HG03439 (cell line): ENCODE results near the gene ATP8B4.
"Not testable (repeated sequence)": the region's sequence is repeated elsewhere in the genome, so short reads cannot be mapped to it uniquely, and the experiment has no call there.

ENCODE experiments used
- ATAC-seq: cut with Tn5 transposase; IDR thresholded peaks from one replicate; pipeline ENCODE4 v1.9.1; 2021; ENCODE audit warnings: mild to moderate bottlenecking, moderate library complexity; ENCODE audit not compliant: unreplicated experiment

ATP8B4 gene

DNA sequence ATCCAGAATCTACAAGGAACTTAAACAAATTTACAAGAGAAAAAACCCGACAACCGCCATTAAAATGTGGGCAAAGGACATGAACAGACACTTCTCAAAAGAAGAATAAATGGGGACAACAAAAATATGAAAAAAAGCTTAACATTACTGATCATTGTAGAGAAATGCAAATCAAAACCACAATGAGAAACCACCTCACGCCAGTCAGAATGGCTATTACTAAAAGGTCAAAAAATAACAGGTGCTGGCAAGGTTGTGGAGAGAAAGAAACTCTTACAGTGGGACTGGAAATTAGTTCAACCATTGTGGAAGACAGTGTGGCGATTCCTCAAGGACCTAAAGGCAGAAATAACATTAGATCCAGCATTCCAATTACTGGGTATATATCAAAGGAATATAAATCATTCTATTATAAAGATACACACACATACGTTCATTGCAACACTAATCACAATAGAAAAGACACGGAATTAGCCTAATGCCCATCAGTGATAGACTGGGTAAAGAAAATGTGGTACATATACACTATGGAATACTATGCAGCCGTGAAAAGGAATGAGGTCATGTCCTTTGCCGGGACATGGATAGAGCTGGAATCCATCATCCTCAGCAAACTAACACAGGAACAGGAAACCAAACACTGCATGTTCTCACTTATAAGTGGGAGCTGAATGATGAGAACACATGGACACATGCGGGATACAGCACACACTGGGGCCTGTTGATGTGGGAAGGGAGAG lies 155.8 kb downstream of the ATP8B4 start:
- ATAC-seq: not testable (repeated sequence)

DNA sequence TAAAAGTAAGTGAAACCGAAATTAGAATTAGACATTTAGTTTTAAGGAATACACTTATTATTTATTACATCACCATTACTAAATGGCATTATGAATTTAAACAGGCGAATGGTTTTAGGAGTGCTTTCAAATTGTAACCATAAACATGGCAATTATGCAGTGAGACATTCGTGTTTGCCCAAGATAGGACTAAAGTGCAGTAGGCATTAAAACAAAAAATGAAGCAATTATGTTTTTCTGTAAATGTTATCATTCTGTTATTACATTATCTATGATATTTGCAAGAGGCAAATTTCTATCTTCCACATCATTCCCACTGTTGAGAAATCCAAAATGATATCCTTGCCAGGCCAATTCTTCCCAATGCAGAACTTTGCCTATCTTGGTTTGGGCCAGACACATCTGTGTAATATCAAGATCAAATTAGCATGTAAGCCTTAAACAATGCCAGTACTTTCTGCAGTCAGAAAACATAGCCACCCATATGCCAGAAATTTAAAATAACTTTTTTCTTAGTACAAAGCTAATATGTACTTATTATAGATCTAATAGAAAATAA lies 156.9 kb downstream of the ATP8B4 start:
- ATAC-seq: no peak

DNA sequence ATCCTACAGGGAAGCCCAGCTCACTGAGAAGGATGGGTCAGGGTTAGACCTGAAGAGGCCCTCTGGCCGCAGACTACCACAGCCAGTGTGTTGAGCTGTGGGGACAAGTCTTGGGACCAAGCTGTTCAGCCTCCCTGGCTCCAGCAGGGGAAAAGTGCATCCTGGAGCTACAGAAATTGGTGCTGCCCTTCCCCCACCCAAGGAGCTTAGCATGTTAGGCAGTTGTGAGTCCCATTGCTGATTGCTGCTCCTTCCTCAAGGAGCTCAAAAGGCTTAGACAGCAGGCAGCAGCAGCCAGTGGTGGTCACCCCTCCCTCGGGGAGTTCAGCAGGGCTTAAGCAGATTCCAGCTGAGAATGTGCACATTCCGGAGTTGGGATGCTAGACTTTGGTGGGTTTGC lies 165.6 kb downstream of the ATP8B4 start:
- no peak for ATAC-seq

DNA sequence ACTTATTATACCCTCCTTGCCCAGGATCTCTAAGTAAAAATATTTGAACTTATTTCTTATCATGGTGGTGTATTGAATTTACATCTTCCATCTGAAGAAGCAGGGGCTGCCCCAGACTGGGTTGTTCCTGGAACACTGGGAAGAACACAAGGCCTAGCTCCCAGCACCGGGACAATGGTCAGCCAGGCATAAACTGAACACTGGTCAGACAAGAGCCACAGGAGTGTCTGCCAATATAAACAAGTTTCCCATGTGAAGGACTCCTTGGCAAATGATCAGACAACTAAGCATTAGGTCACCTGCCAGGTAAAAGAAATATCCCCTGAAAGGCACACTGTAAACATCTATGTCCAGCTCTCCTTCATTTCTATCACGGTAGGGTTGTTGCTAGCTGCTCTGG lies 172.4 kb downstream of the ATP8B4 start:
- no peak for ATAC-seq

DNA sequence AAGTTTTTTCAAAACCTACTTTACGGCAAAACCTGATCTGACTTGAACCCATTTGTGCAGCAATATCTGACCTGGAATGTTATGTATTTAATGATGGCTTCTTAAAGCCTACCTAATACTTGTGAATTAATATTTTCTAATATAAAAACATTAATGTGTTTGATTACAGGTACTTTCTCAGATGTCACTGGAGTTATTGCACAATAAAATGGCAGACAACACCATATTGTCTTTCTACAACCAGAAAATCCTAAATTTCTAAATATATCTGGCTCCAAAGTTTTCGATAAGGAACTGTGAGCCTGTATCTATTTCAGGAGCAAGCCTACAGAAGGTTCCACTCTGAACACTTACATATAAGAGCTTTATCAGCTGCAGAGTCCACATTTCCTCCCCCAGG lies 184.5 kb downstream of the ATP8B4 start:
- ATAC-seq: no peak

DNA sequence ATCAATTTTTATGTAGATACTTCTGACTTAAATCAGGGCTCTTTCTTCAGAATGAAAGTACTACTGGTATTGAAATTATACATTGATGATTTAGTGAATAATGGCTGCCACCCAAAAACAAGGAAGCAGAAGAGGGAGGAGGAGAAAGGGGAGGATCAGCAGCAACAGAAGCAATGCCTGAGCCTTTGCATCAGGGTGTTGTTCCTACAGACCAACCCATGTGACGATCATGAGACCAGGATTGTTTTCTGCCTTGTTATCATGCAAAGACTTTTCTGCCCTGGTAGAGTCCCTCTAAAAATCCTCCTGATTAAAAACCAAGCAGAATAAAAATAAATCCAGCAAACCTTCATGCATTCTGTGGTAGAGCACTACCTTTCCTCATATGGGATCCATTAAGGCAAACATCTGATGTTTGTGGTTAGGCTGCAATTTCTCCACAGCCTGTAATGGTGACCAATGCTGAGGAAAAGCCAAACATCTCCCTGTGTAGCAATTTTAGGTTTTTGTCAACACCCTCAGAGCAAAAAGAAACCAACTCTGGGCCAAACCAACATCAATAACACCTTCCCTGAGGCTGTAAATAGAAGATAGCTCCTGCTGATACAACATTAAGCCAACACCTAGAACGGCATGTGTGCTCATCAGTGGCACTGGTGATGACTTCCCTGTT lies 191.7 kb downstream of the ATP8B4 start:
- ATAC-seq: no peak

DNA sequence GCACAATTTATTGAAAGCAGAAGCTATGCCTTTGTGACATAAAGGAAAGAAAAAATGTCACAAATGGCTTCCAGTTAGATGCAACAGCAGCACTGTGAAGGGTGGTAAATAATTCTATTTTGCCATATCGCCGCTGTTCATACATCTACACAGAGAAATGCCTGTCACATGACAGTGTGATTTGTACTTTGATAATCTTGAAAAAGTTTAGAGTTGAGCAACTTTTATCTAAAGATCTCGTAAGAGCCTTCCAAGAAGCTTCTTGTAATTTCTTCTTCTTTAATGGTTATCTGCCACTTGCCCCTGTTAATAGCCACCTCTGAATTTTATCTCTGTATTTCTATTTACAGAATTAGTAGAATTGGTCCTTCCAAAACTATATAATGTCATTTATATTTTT lies 192.3 kb downstream of the ATP8B4 start:
- ATAC-seq: no peak

DNA sequence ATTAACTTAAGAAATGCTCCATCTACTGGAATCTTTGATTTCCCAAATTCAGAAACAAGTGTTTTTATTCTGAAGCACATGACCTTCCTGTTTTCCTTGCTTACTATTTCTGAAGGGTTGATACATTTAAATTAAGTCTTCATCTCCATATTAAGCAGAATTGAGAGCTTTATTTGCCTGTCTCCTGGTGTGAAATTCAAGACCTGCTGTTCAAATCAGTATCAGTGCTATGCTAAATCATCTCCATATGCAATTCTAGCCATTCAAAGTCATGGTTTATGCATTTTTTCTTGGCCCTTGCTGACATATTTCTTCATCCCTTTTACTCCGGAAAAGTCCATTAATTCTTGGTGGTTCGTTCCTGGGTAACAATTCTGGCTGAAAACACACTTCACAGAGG lies 195.4 kb downstream of the ATP8B4 start:
- ATAC-seq: no peak

DNA sequence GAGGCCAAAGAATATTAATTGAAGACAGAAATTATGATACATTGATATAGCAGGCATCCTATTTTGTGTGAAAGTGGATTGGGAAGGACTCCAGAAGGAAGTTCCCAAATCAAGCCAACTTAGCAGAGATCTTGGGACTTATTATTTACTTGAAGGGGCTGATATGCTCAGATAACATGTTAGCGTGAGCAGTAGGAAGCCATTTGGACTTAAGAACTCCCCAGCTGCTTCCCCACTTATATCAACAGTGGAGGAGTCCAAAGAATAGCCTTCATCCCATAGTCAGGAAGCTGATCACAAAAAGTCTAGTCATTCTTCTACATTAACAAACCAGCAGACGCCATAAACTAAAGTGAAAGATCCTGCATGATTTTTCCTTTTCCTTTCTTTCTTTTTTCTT lies 200.0 kb downstream of the ATP8B4 start:
- no peak for ATAC-seq

DNA sequence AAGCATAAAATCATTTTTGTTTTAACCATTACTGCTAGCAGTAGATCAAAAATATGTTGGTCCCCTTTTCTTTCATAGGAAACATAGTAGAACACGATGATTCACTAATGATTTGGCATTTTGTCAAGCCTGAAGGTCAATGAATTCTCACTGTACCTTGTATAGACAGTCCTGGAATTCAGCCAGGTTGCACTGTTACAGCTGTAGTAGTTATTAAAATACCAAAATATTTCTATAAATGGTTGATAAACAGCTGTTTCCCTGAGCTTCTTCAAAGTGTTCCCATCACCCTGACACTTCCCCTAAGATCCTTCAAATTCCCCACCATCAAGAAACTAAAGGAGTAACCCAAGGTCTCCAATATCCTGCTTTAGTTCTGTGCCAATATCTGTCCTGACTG lies 200.9 kb downstream of the ATP8B4 start:
- ATAC-seq: no peak

DNA sequence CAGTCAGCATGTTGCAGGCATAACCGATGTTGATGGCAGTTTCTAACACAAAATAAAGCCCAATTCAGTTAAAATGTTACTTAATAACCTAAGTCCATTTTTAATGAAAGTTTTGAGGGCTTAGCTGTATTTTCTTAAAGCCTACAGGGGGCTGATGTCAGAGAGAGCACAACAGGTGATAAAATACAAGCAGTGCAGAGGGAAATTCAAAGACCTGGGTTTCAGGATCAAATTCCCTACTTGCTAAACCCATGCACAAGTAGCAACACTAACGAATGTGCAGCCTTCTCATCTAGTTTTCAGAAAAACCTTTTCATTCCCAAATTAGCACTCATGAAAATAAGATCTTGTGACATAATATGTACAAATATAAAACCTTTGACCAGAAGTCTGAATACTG lies 202.0 kb downstream of the ATP8B4 start:
- no peak for ATAC-seq

DNA sequence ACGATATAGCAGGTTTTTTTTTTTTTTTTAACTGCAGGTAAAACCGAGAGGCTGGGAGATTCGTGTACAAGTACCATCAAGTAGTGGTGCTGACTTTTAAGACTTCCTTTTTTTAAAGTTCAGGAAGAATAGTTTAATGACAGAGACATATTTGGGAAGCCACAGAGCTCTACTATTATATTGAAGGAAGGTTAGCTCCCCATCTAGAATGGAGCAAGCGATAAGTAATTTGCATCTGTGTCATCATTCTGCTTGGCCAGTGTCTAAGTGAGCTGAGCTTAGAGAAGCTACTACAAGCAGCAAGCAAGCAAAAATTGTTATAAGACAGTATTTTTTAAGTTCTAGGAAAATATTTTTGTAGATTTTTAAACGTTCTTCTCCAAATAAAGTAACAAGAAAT lies 203.2 kb downstream of the ATP8B4 start:
- no peak for ATAC-seq

DNA sequence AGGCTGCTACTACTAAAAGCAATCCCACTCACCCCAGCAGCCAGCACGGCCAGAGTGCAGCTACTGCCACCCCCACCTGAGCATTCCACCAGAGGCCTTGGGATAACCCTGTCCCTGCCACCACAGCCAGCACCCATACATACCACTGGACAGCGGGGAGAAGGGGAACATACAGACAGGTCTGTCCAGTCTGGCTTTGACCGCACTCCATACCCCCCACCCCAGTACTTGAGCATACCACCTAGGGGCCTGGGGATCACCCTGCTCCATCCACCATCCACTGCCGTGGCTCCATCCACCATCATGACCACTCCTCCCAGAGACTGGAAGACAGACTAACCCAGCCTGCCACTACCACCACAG lies 210.1 kb downstream of the ATP8B4 start:
- no peak for ATAC-seq

DNA sequence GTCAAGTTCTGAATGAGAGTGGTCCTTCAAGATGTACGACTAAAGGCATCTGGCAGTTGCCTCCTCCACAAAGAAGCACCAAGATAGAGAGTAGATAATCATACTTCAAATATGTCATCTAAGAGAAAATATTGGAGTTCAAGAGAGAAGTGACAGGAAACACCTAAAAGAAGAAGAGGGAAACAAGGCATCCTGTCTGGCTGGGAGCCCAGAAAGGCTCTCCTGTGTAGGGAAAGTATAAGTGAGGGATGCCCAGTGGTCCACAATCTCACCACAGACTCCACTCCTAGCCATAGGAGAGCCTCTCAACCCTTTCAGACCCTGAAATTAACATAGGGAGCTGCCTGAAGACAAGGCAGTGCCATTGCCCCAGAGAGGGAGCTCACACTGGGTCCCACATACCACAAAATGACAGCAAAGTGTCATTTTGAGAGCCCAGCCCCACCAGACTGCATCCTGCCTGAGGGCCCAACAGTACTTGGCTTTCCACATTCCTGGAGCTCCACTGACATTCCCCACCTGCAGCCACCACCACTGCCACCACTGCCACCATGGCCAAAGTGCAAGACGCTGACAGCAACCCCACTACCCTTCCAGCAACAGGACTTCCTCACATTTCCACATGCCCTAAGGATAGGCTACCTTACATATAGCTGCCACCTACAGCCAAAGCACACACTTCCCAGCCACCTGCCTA lies 210.6 kb downstream of the ATP8B4 start:
- ATAC-seq: no peak

DNA sequence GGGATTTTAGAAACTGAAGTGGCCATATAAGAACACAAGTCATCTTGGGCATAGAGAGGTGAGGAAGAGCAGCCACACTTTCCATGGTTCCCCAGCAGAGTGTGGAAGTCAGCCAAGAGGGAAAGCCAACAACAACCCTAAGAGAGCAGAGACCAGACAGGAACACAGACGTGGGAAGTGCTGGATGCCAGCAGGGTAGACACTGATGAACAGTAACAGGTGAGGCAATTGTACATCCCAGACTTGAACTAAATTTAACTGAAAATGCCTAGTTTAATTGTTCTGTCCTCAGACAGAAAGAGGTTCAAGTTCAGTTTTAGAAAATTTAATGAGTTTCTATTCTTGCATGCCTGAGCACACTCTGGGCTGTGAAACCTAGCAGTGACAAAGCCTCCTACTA lies 212.1 kb downstream of the ATP8B4 start:
- no peak for ATAC-seq

DNA sequence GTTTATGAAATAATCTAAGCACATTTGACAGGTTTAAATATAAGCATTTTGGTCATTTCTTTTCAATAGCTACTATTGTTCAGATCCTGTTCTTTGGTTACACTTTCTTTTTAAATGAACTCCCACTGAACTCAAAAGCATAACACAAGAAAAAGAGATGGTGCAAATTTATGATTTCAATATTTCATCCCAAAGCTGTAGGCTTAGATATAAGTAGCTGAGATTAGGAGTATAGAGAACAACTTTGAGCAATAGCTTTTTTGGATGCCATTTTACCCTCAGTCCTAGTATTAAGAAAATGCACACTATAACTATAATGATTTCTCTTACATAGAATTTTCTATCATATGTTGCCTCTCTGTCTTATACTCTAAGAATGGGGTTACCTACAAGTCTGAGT lies 213.8 kb downstream of the ATP8B4 start:
- no peak for ATAC-seq

DNA sequence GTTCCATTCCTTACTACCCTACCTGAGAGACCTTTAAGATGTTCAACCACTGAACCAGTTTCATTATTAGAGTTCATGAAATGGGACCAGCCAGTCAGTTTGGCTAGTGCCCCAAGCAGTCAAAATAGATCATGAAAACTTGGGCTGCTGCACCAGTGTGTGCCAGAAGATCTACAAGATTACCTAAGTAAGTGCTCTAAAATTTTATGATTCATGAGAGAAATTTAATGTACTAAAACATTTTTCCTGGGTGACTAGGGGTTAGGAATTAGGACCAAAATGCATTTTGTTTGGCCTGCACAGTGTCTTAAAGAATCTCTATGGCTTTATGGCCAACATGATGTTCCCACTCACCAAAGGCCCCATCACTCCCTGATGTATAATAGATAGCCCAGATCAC lies 214.7 kb downstream of the ATP8B4 start:
- ATAC-seq: no peak

DNA sequence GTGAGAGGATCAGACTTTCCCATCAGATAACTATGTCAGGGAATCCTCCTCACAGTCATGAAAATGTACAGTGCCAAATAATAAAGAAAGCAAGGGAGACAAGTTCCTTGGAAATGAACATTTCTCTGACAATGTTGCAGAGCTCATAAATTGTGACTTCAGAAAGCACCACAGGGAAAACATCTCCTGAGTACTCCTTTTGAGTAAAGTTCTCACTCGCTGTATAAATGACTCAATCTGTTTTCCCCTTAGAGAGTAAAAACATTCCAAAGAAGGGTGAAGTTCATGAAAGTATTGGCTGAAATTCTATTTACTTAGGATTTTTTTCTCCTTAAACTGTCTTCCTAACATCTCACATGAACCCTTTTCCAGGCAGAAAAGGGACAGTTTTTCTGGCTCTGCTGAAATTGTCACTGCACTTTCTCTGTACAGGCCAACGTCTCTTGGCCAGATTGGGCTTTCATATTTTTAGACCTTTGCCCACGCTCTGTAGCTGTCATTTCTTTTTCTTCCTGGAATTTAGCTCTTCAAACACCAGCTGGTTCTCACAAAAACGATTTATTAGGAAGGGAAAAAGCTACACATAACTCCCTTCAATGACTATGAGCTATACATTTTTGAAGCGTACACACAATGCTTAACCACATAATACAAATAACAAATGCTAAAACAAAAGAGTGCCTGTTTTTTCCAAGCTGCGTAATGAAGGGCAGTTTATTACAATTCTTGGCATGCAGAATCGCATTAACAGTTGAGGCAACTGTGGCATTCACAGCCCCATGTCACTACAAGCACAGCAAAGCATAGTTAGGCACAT lies 216.1 kb downstream of the ATP8B4 start:
- ATAC-seq: no peak

DNA sequence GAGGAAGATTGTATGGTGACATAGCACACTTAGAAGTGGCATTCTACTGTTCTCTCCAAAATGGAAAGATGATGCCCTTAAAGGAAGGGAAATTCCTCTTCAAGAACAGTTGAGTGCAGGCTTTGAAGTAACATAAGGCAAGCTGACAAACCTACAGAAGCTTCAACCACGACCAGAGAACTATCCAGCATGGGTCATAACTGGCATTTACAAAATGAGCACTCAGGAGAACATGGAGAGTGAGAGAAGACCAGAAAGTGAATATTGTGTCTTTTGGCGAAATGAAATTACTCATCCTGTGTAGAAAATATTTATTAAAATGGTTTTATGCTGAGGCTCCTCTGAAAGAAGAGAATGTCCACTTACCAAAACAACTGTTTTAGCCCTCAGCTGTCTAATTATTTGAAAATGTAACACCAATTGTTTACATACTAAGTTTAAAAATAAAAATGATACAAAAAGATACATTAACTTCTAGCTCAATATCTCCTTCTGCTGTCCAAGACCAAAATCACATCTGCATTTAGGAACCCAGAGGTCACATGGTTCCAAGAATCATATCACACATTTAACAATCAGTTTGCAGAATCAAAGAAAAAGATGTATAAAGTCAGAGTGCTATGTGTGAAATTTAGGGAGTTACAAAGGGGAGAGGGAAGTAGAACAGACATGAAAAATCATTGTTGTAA lies 216.9 kb downstream of the ATP8B4 start:
- no peak for ATAC-seq

DNA sequence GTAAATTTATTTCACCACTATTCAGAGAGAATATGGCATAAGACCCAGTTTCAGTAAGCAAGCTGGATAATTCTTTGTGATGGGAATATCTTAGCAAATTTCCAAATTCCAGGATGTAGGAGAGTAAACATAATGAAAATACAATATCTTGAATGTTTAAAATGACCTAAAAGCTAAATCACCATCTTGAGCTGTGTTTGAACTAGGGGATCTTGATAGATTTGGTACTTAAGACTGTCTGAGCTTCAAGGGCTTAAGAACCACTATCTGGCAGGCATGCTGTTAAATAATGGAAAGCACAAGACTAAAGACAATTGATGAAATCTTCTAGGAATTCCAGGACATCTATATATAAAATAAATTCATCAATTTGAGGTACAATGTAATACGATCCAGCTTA lies 217.7 kb downstream of the ATP8B4 start:
- no peak for ATAC-seq

DNA sequence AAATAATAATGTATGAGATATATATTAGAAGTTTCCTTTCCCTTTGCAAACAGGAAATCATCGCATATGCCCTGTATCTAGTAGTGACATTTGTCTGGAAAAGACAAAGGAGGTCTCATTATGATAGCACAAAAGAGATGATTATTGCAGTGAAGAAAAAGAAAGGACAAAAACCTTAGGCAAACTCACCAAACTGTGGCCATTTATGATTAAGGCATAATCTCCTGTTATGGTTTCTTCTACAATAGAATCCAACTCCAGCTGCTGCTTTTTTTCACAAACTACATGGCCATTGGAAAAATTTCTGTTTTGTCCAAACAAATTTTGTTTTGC lies 218.2 kb downstream of the ATP8B4 start:
- ATAC-seq: no peak
